Breast epithelium (tissue), 3 donors: Measurements from ENCODE around the gene MRPL30.

ENCODE experiments used
- CTCF ChIP-seq, 3 donors: fragments of 450-650 bp; IDR thresholded peaks; one replicate each; pipeline ENCODE4 v1.5.1; 2016 to 2017; ENCODE audit warnings: antibody characterized with exemption in 3 of 3, mild to moderate bottlenecking in 3 of 3, moderate library complexity in 3 of 3
- POLR2A ChIP-seq: fragments of 450-650 bp; IDR thresholded peaks from one replicate; pipeline ENCODE4 v1.6.1; 2016; ENCODE audit warnings: antibody characterized with exemption, mild to moderate bottlenecking, moderate library complexity
- POLR2AphosphoS5 ChIP-seq, 3 donors: sonication (generic); formaldehyde crosslinking; IDR thresholded peaks; one replicate each; pipeline ENCODE4 v1.6.1; 2017; ENCODE audit warnings: antibody characterized with exemption in 3 of 3

GRCh38 chr2:99190548-99190947, 9.6 kb downstream of the MRPL30 start:
- TF ChIP-seq POLR2AphosphoS5 (IDR thresholded peaks at IDR 0.05) (no peak), CTCF (IDR thresholded peaks at IDR 0.05) (no peak), POLR2A (no peak)
